HG02884 (cell line): Measurements from ENCODE around the gene ZNF608.
A peak's percentile ranks its signal among the peaks of the same experiment; 100 is the strongest.

Experiments
- ATAC-seq: cut with Tn5 transposase; IDR thresholded peaks from one replicate; pipeline ENCODE4 v1.9.1; 2021; ENCODE audit warnings: mild to moderate bottlenecking, moderate library complexity; ENCODE audit not compliant: unreplicated experiment

The ZNF608 gene

GRCh38 chr5:124745928-124746915 lies at the start of gene ZNF608:
Gene ZNF608 (minus strand): TSS chr5:124746639. CDS start chr5:124744989, 1,650 bp downstream.
- no peak for ATAC-seq

- peak; percentile 37 for ATAC-seq
These were observed 49.4 kb upstream of the ZNF608 start for GRCh38 chr5:124795829-124796228.

GRCh38 chr5:124790895-124791732 lies 44.7 kb upstream of the ZNF608 start:
- ATAC-seq = no peak

- ATAC-seq = no peak
These were observed 44.0 kb upstream of the ZNF608 start for GRCh38 chr5:124790301-124790894.

GRCh38 chr5:124789104-124789605 lies 42.7 kb upstream of the ZNF608 start:
- ATAC-seq = no peak

- ATAC-seq = no peak
These were observed 37.4 kb upstream of the ZNF608 start for GRCh38 chr5:124783794-124784193.

GRCh38 chr5:124783285-124783684 lies 36.8 kb upstream of the ZNF608 start:
- ATAC-seq = peak; percentile 57

GRCh38 chr5:124782262-124782661 lies 35.8 kb upstream of the ZNF608 start:
- no peak for ATAC-seq

GRCh38 chr5:124780011-124780410 lies 33.6 kb upstream of the ZNF608 start:
- no peak for ATAC-seq

- no peak for ATAC-seq
These were observed 27.2 kb upstream of the ZNF608 start for GRCh38 chr5:124773315-124774311.

GRCh38 chr5:124772457-124773200 lies 26.2 kb upstream of the ZNF608 start:
- ATAC-seq = no peak

GRCh38 chr5:124771761-124772160 lies 25.3 kb upstream of the ZNF608 start:
- no peak for ATAC-seq

GRCh38 chr5:124764992-124765611 lies 18.7 kb upstream of the ZNF608 start:
- no peak for ATAC-seq

- ATAC-seq = no peak
These were observed 18.1 kb upstream of the ZNF608 start for GRCh38 chr5:124764585-124764984.

- ATAC-seq = no peak
These were observed 14.6 kb upstream of the ZNF608 start for GRCh38 chr5:124761010-124761409.

GRCh38 chr5:124760608-124761007 lies 14.2 kb upstream of the ZNF608 start:
- no peak for ATAC-seq

- no peak for ATAC-seq
These were observed 9.1 kb upstream of the ZNF608 start for GRCh38 chr5:124755565-124755964.

- ATAC-seq = no peak
These were observed 8.6 kb upstream of the ZNF608 start for GRCh38 chr5:124755041-124755440.
